ENCODE data around the gene OLFM4. TPM values are rescaled to one million over a fixed set of nuclear protein-coding genes. Genes with fewer than 3 reads are reported as not detected.

Gene OLFM4
- total and polyA plus RNA-seq, 2 experiments from 2014 or later, result not detected

Other genes with a start within 250 kb of the OLFM4 start
- 1.2 and 1.7 TPM in 2 replicates for gene PCDH8, start 180.2 kb upstream of the OLFM4 start, total RNA-seq (2014; rRNA removed; shearing (Covaris generic))
- 0.36 and 0.83 TPM in 2 replicates for gene PCDH8, start 180.2 kb upstream of the OLFM4 start, polyA plus RNA-seq (2016; fragmentation: Nextera tagmentation; extraction: Ambion mirVana)